Thyroid gland (tissue), 4 donors: Measurements from ENCODE around the gene ELMO1. TPM values are rescaled to one million over a fixed set of nuclear protein-coding genes. Genes with fewer than 3 reads are reported as not detected.

Experiments
- DNase-seq, 2 donors: peaks; one replicate each; pipeline ENCODE4 v3.0.0-alpha.2; 2019
- H3K27ac ChIP-seq, 3 donors: fragments of 200-600 bp; sonication (generic); 1 replicate in 2 of 3; 2 replicates in 1 of 3; pipeline ENCODE4 v1.5.1; 2016 to 2019; ENCODE audit warnings: mild to moderate bottlenecking in 1 of 3, moderate library complexity in 1 of 3
- H3K27me3 ChIP-seq: fragments of 200-600 bp; sonication (generic); one replicate; pipeline ENCODE4 v1.5.1; 2019
- H3K36me3 ChIP-seq, 2 donors: fragments of 200-600 bp; sonication (generic); one replicate each; pipeline ENCODE4 v1.5.1; 2016 to 2019
- H3K4me1 ChIP-seq, 2 donors: fragments of 200-600 bp; sonication (generic); one replicate each; pipeline ENCODE4 v1.5.1; 2017 to 2019
- H3K4me3 ChIP-seq, 3 donors: fragments of 200-600 bp; sonication (generic); replicated peaks in 1 of 3; 1 replicate in 2 of 3; 2 replicates in 1 of 3; pipeline ENCODE4 v1.5.1; 2016; ENCODE audit warnings: mild to moderate bottlenecking in 1 of 3
- H3K9me3 ChIP-seq: fragments of 200-600 bp; sonication (generic); one replicate; pipeline ENCODE4 v1.5.1; 2017
- CTCF ChIP-seq, 6 experiments: fragments of 200-600 bp in 3 of 6; fragments of 450-650 bp in 3 of 6; sonication (generic) in 3 of 6; IDR thresholded peaks; one replicate each; pipeline ENCODE4 v1.5.1; 2016 to 2019; ENCODE audit warnings: antibody characterized with exemption in 6 of 6, mild to moderate bottlenecking in 2 of 6, inconsistent platforms in 1 of 6, moderate library complexity in 1 of 6
- POLR2A ChIP-seq, 2 donors: fragments of 450-650 bp; IDR thresholded peaks; one replicate each; pipeline ENCODE4 v1.6.1; 2017; ENCODE audit warnings: antibody characterized with exemption in 2 of 2, mild to moderate bottlenecking in 2 of 2, moderate library complexity in 1 of 2
- WGBS, 2 donors: methylation state at CpG; one replicate each; pipeline ENCODE4 v1.1.5; 2017; 5-methylcytosine and 5-hydroxymethylcytosine counted together
- intact Hi-C: fragments of 100-400 bp; cut with DNase I; formaldehyde crosslinking; loops from one replicate; pipeline ENCODE4 v1.15.1; 2023
- total RNA-seq, 4 donors: library from RNA; depleted of rRNA; stranded (reverse); fragments of >200 nt; gene quantifications; one replicate each; pipeline ENCODE4 v1.2.3, GENCODE V29; 2016

ELMO1 gene
- total RNA-seq, 4 donors from 2014 or later = 168 to 423 (median 312) TPM

DNA sequence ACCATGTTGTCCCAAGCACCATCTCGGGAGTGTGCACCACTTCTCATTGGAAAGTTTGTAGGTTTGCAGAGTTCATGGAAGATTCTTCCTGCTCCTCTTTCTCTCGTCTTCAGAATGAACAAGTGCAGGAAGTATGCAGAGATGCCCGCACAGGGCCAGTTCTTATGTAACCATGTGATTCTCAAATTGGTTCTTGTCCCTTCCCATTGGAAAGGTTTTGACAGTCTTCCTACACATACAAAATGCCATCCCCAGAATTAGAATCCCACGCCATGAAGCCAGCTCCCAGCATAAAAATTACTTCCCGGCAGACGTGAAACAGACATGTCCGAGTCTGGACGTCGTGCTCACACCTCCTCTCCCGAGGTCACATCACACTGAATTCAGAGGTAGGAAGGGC is 251.6 kb downstream of the ELMO1 start:
- TF ChIP-seq CTCF (IDR thresholded peaks at IDR 0.05) = no peak
- no peak for TF ChIP-seq POLR2A (IDR thresholded peaks at IDR 0.05)
- WGBS, 2 donors = 87 to 92% methylated on average over 10 of the region's 10 CpGs
- intact Hi-C loops = no loop called here

GRCh38 chr7:37196676-37197075 is 252.0 kb downstream of the ELMO1 start:
- Histone ChIP-seq H3K4me3 (no peak overlapping the region), H3K4me1 (peaks cover 18 to 29% of the 10 kb centered on the region in 2 donors), H3K27ac (no peak overlapping the region), H3K36me3 (peaks cover 0 to 7% of the 10 kb centered on the region in 2 donors), H3K9me3 (no peaks in the 10 kb centered on the region), H3K27me3 (no peaks in the 10 kb centered on the region)
- 77 to 85% methylated on average over 2 of the region's 2 CpGs for WGBS, 2 donors
- intact Hi-C loops = no loop called here
- TF ChIP-seq CTCF (IDR thresholded peaks at IDR 0.05) = no peak
- no peak for TF ChIP-seq POLR2A (IDR thresholded peaks at IDR 0.05)
- no peak for DNase-seq

More for the DNA sequence above, 251.6 kb downstream of the ELMO1 start:
- Histone ChIP-seq H3K36me3 (peaks cover 0 to 7% of the 10 kb centered on the region in 2 donors), H3K27ac (no peak overlapping the region), H3K27me3 (no peaks in the 10 kb centered on the region), H3K4me1 (peaks cover 18 to 32% of the 10 kb centered on the region in 2 donors), H3K4me3 (no peak overlapping the region), H3K9me3 (no peaks in the 10 kb centered on the region)
- no peak for DNase-seq

DNA sequence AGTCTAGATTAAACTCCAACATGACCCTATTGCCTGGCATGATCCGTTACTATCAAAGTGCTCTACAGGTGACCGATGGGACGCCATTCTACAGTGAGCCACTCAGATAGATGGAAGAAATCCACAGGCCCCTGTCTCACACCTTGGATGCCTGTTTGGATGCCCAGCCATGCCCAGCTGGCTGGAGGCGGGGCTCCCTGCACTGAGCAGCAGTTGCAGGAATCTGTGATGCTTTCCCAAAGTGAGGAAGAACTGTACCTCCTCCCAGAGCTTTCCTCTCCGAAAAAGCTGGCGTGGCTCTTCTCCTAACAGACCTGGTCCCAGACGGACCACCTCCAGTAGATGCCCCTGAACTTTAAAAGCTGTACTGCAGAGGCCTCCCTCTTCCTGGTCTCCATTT is 253.3 kb downstream of the ELMO1 start:
- Histone ChIP-seq H3K4me1 (peaks cover 13 to 21% of the 10 kb centered on the region in 2 donors), H3K27ac (no peak overlapping the region), H3K36me3 (peaks cover 0 to 7% of the 10 kb centered on the region in 2 donors), H3K27me3 (no peaks in the 10 kb centered on the region), H3K4me3 (no peak overlapping the region), H3K9me3 (no peaks in the 10 kb centered on the region)
- no peak for DNase-seq
- TF ChIP-seq POLR2A (IDR thresholded peaks at IDR 0.05) (no peak), CTCF (IDR thresholded peaks at IDR 0.05) (no peak)
- 89 to 99% methylated on average over 6 to 7 of the region's 7 CpGs for WGBS, 2 donors
- intact Hi-C loops = no loop called here

DNA sequence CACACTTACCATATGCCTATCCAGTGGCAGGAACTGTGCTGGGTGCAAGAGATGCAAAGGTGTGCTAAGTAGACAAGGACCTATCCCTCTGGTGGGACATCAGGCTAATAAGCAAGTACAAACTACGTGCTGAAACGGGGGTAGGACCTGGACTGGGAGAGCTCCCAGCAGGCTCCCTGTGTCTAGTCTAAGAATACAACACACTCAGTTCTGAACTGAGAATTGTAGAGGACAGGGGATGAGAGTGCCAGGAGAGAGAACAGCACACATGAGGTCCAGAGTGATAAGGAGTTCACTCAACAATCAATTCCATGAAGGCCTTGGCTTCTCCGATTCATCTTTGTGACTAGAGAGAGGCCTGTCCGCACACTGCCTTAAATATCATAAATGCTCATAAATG is 253.7 kb downstream of the ELMO1 start:
- DNase-seq = no peak
- Histone ChIP-seq H3K4me3 (no peak overlapping the region), H3K27ac (no peak overlapping the region), H3K27me3 (no peaks in the 10 kb centered on the region), H3K36me3 (peaks cover 0 to 7% of the 10 kb centered on the region in 2 donors), H3K4me1 (peaks cover 12 to 20% of the 10 kb centered on the region in 2 donors), H3K9me3 (no peaks in the 10 kb centered on the region)
- intact Hi-C loops = no loop called here
- no peak for TF ChIP-seq CTCF (IDR thresholded peaks at IDR 0.05)
- no peak for TF ChIP-seq POLR2A (IDR thresholded peaks at IDR 0.05)
- 97 to 100% methylated on average over 4 of the region's 4 CpGs for WGBS, 2 donors

DNA sequence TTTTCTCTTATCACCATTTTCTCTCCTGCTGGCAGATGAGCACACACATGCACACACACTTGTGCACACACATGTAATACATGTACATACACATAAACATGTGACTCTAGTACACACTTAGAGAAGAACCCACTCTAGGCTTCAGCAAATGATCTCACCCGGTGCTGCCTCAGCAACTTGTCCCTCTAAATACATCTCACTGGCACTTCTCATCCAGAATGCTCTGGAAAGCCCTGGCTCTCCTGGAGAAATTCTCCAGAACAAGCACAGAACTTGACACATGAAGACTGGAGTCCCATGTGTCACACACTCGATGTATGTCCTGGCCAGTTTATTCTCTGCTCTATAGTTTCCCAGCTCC is 254.9 kb downstream of the ELMO1 start:
- Histone ChIP-seq H3K9me3 (no peaks in the 10 kb centered on the region), H3K27me3 (no peaks in the 10 kb centered on the region), H3K36me3 (peaks cover 0 to 7% of the 10 kb centered on the region in 2 donors), H3K4me1 (peaks cover 6 to 10% of the 10 kb centered on the region in 2 donors), H3K4me3 (no peak overlapping the region), H3K27ac (peak overlapping the region in 2 of 3 donors; percentile 0 to 24)
- 81 to 85% methylated on average over 2 of the region's 2 CpGs for WGBS, 2 donors
- intact Hi-C loops = no loop called here
- no peak for TF ChIP-seq POLR2A (IDR thresholded peaks at IDR 0.05)
- no peak for TF ChIP-seq CTCF (IDR thresholded peaks at IDR 0.05)
- no peak for DNase-seq
